Neuronal stem cell (in vitro differentiated cells): ENCODE results near the gene FBXL20.

Experiments used
- DNase-seq: peaks from one replicate; pipeline ENCODE4 v3.0.0-alpha.2; 2013; ENCODE audit warnings: low spot score
- H2AFZ ChIP-seq: one replicate; pipeline ENCODE4 v1.6.1; 2013; ENCODE audit warnings: mild to moderate bottlenecking, low read length, inconsistent platforms
- H2AK5ac ChIP-seq: 2 replicates; pipeline ENCODE4 v1.6.1; 2013; ENCODE audit warnings: low read depth, mild to moderate bottlenecking, inconsistent platforms, low read length, moderate library complexity, mixed read lengths
- H2BK120ac ChIP-seq: 2 replicates; pipeline ENCODE4 v1.6.1; 2013; ENCODE audit warnings: low read depth, mild to moderate bottlenecking, inconsistent platforms, low read length, moderate library complexity, mixed read lengths
- H2BK12ac ChIP-seq: one replicate; pipeline ENCODE4 v1.6.1; 2013; ENCODE audit warnings: low read length, inconsistent platforms
- H2BK15ac ChIP-seq: 2 replicates; pipeline ENCODE4 v1.6.1; 2013; ENCODE audit warnings: mild to moderate bottlenecking, low read length, inconsistent platforms, mixed read lengths
- H2BK5ac ChIP-seq: one replicate; pipeline ENCODE4 v1.6.1; 2013; ENCODE audit warnings: inconsistent platforms, mild to moderate bottlenecking, low read length, moderate library complexity
- H3K14ac ChIP-seq: one replicate; pipeline ENCODE4 v1.6.1; 2013; ENCODE audit warnings: low read length, inconsistent platforms
- H3K18ac ChIP-seq: 2 replicates; pipeline ENCODE4 v1.6.1; 2013; ENCODE audit warnings: low read length, inconsistent platforms
- H3K23ac ChIP-seq: 2 replicates; pipeline ENCODE4 v1.6.1; 2013; ENCODE audit warnings: low read depth, mild to moderate bottlenecking, mixed read lengths, low read length, inconsistent platforms; ENCODE audit not compliant: poor library complexity
- H3K27ac ChIP-seq: replicated peaks from 3 replicates; pipeline ENCODE4 v1.5.1; 2013; ENCODE audit warnings: low read length, inconsistent platforms
- H3K27me3 ChIP-seq, 3 experiments: 2 replicates each; pipeline ENCODE4 v1.6.1; 2013; ENCODE audit warnings: low read length in 3 of 3, mild to moderate bottlenecking in 2 of 3, inconsistent platforms in 1 of 3, low read depth in 1 of 3, mixed read lengths in 1 of 3, moderate library complexity in 1 of 3; ENCODE audit not compliant: control insufficient read depth in 3 of 3, insufficient read depth in 3 of 3
- H3K36me3 ChIP-seq, 2 donors: replicated peaks in 1 of 2; 2 replicates each; pipeline ENCODE4 v1.6.1; 2013; ENCODE audit warnings: low read length in 2 of 2; ENCODE audit not compliant: control insufficient read depth in 2 of 2, insufficient read depth in 2 of 2
- H3K4ac ChIP-seq: 2 replicates; pipeline ENCODE4 v1.6.1; 2013; ENCODE audit warnings: inconsistent platforms, mild to moderate bottlenecking, low read length, moderate library complexity
- H3K4me1 ChIP-seq, 2 donors: 1 replicate in 1 of 2; 2 replicates in 1 of 2; pipeline ENCODE4 v1.6.1; 2013; ENCODE audit warnings: low read length in 2 of 2, low read depth in 1 of 2; ENCODE audit not compliant: control insufficient read depth in 2 of 2, insufficient read depth in 1 of 2
- H3K4me2 ChIP-seq: one replicate; pipeline ENCODE4 v1.6.1; 2013; ENCODE audit warnings: mild to moderate bottlenecking, low read length, inconsistent platforms; ENCODE audit not compliant: insufficient read depth, poor library complexity, severe bottlenecking
- H3K4me3 ChIP-seq, 2 donors: 2 replicates each; pipeline ENCODE4 v1.5.1; 2013; ENCODE audit warnings: low read length in 2 of 2, mild to moderate bottlenecking in 2 of 2, inconsistent platforms in 1 of 2, moderate library complexity in 1 of 2
- H3K79me1 ChIP-seq: one replicate; pipeline ENCODE4 v1.6.1; 2013; ENCODE audit warnings: low read depth, mild to moderate bottlenecking, inconsistent platforms, low read length, moderate library complexity
- H3K9ac ChIP-seq: one replicate; pipeline ENCODE4 v1.6.1; 2013; ENCODE audit warnings: mild to moderate bottlenecking, low read depth, low read length, inconsistent platforms; ENCODE audit not compliant: poor library complexity
- H3K9me3 ChIP-seq, 2 donors: replicated peaks in 1 of 2; 2 replicates each; pipeline versions ENCODE3 to v1.6.1; 2013; ENCODE audit warnings: low read length in 2 of 2, mild to moderate bottlenecking in 2 of 2, inconsistent platforms in 1 of 2, low read depth in 1 of 2, mixed read lengths in 1 of 2, moderate library complexity in 1 of 2; ENCODE audit not compliant: control insufficient read depth in 2 of 2, insufficient read depth in 1 of 2
- H4K8ac ChIP-seq: one replicate; pipeline ENCODE4 v1.6.1; 2013; ENCODE audit warnings: low read depth, mild to moderate bottlenecking, inconsistent platforms, low read length, moderate library complexity
- H4K91ac ChIP-seq: one replicate; pipeline ENCODE4 v1.6.1; 2013; ENCODE audit warnings: low read length, low read depth, mild to moderate bottlenecking, inconsistent platforms; ENCODE audit not compliant: poor library complexity
- WGBS, 2 donors: extraction: QIAGEN DNeasy Blood & Tissue Kit; methylation state at CpG; one replicate each; pipeline ENCODE4 v1.1.7; 2013; ENCODE audit warnings: missing lambda C conversion rate in 2 of 2, mixed read lengths in 1 of 2; ENCODE audit not compliant: insufficient read length in 2 of 2, insufficient replicate concordance in 1 of 2; ENCODE audit errors: extremely low coverage in 2 of 2; 5-methylcytosine and 5-hydroxymethylcytosine counted together

FBXL20 gene

GRCh38 chr17:39246274-39246673, 155.2 kb downstream of the FBXL20 start:
- no peak overlapping the region for H2AFZ ChIP-seq
- no peak overlapping the region for H2BK12ac ChIP-seq
- H2BK120ac ChIP-seq = no peak overlapping the region
- no peak overlapping the region for H3K4me3 ChIP-seq
- H4K8ac ChIP-seq = no peak overlapping the region
- no peak overlapping the region for H2BK15ac ChIP-seq
- no peak overlapping the region for H3K4me2 ChIP-seq
- no CpG with 5 or more reads among the region's 3 CpGs for WGBS, 2 donors
- no peak overlapping the region for H3K9ac ChIP-seq
- H3K14ac ChIP-seq = no peak overlapping the region
- H3K23ac ChIP-seq = peak overlapping the region; percentile 1
- no peak overlapping the region for H4K91ac ChIP-seq
- H3K4me1 ChIP-seq = peaks cover 0 to 2% of the 10 kb centered on the region in 2 donors
- DNase-seq = no peak
- H3K18ac ChIP-seq = no peak overlapping the region
- H3K36me3 ChIP-seq = no peaks in the 10 kb centered on the region
- H3K9me3 ChIP-seq = no peaks in the 10 kb centered on the region
- H3K27ac ChIP-seq = no peak overlapping the region
- H3K4ac ChIP-seq = no peak overlapping the region
- no peak overlapping the region for H2AK5ac ChIP-seq
- H2BK5ac ChIP-seq = no peak overlapping the region
- no peaks in the 10 kb centered on the region for H3K27me3 ChIP-seq
- no peaks in the 10 kb centered on the region for H3K79me1 ChIP-seq

- Histone ChIP-seq H3K4me1 (peaks cover 0 to 2% of the 10 kb centered on the region in 2 donors), H3K4ac (no peak overlapping the region), H2AFZ (peak overlapping the region; percentile 25), H3K9ac (no peak overlapping the region), H3K4me2 (no peak overlapping the region), H3K36me3 (no peaks in the 10 kb centered on the region), H3K27me3 (peaks cover 0 to 1% (median 0%) of the 10 kb centered on the region in 3 experiments), H3K27ac (no peak overlapping the region), H3K14ac (no peak overlapping the region), H3K23ac (no peak overlapping the region), H2BK120ac (no peak overlapping the region), H2AK5ac (no peak overlapping the region), H3K4me3 (no peak overlapping the region), H4K91ac (no peak overlapping the region), H2BK5ac (no peak overlapping the region), H4K8ac (no peak overlapping the region), H3K9me3 (no peaks in the 10 kb centered on the region), H3K79me1 (no peaks in the 10 kb centered on the region), H2BK15ac (no peak overlapping the region), H2BK12ac (no peak overlapping the region), H3K18ac (peak overlapping the region; percentile 73)
- peak; percentile 90 for DNase-seq
- no CpG with 5 or more reads among the region's 6 CpGs for WGBS, 2 donors
Measured at GRCh38 chr17:39244600-39245570, 156.5 kb downstream of the FBXL20 start.

GRCh38 chr17:39244016-39244599, 157.3 kb downstream of the FBXL20 start:
- Histone ChIP-seq H4K8ac (no peak overlapping the region), H3K27ac (no peak overlapping the region), H3K4me2 (no peak overlapping the region), H2AK5ac (no peak overlapping the region), H3K27me3 (peaks cover 0 to 7% (median 0%) of the 10 kb centered on the region in 3 experiments), H3K4me1 (peaks cover 0 to 2% of the 10 kb centered on the region in 2 donors), H2BK120ac (no peak overlapping the region), H2BK5ac (no peak overlapping the region), H4K91ac (no peak overlapping the region), H2BK15ac (no peak overlapping the region), H2AFZ (peak overlapping the region; percentile 25), H3K9me3 (no peaks in the 10 kb centered on the region), H3K18ac (peak overlapping the region; percentile 73), H3K9ac (no peak overlapping the region), H3K4ac (no peak overlapping the region), H3K36me3 (no peaks in the 10 kb centered on the region), H3K14ac (no peak overlapping the region), H2BK12ac (no peak overlapping the region), H3K79me1 (no peaks in the 10 kb centered on the region), H3K23ac (no peak overlapping the region), H3K4me3 (no peak overlapping the region)
- WGBS, 2 donors = no CpG with 5 or more reads among the region's 11 CpGs
- no peak for DNase-seq

- H2AK5ac ChIP-seq = peak overlapping the region; percentile 60
- H2BK5ac ChIP-seq = no peak overlapping the region
- H3K9ac ChIP-seq = no peak overlapping the region
- H3K9me3 ChIP-seq = no peaks in the 10 kb centered on the region
- no peak overlapping the region for H2BK120ac ChIP-seq
- no peak for DNase-seq
- H3K27ac ChIP-seq = no peak overlapping the region
- peak overlapping the region; percentile 30 for H3K18ac ChIP-seq
- no peak overlapping the region for H3K4me3 ChIP-seq
- WGBS, 2 donors = no CpG with 5 or more reads among the region's 8 CpGs
- no peak overlapping the region for H2BK12ac ChIP-seq
- no peak overlapping the region for H3K4me2 ChIP-seq
- peak overlapping the region; percentile 77 for H2BK15ac ChIP-seq
- no peak overlapping the region for H3K23ac ChIP-seq
- H3K79me1 ChIP-seq = no peaks in the 10 kb centered on the region
- H4K8ac ChIP-seq = no peak overlapping the region
- H3K14ac ChIP-seq = no peak overlapping the region
- no peak overlapping the region for H4K91ac ChIP-seq
- H3K27me3 ChIP-seq = peaks cover 0 to 10% (median 0%) of the 10 kb centered on the region in 3 experiments
- H2AFZ ChIP-seq = no peak overlapping the region
- H3K4me1 ChIP-seq = peaks cover 0 to 2% of the 10 kb centered on the region in 2 donors
- no peak overlapping the region for H3K4ac ChIP-seq
- no peaks in the 10 kb centered on the region for H3K36me3 ChIP-seq
Measured at GRCh38 chr17:39243155-39243554, 158.3 kb downstream of the FBXL20 start.
